ENCODE results near the gene FBXO5. TPM values are rescaled to one million over a fixed set of nuclear protein-coding genes. Genes with fewer than 3 reads are reported as not detected.
"Not testable (repeated sequence)": the region's sequence is repeated elsewhere in the genome, so short reads cannot be mapped to it uniquely, and the experiment has no call there.

FBXO5 gene
- polyA plus RNA-seq, 2 donors: 1.2 to 4.8 TPM

- Histone ChIP-seq H3K27ac (ENCODE audit: low read depth in 2 of 2, low read length in 1 of 2) (no peak overlapping the region), H3K4me1 (ENCODE audit: control insufficient read depth in 2 of 2, insufficient read depth in 2 of 2, low read length in 1 of 2) (no peaks in the 10 kb centered on the region), H3K27me3 (ENCODE audit: control insufficient read depth in 1 of 2, insufficient read depth in 2 of 2, low read length in 2 of 2) (no peaks in the 10 kb centered on the region), H3K36me3 (ENCODE audit: control insufficient read depth in 2 of 2, insufficient read depth in 2 of 2, low read length in 1 of 2) (no peaks in the 10 kb centered on the region), H3K4me3 (ENCODE audit: low read depth in 1 of 2, low read length in 2 of 2) (no peak overlapping the region), H3K9me3 (ENCODE audit: control insufficient read depth in 2 of 2, insufficient read depth in 1 of 2, low read depth in 1 of 2, low read length in 1 of 2) (no peaks in the 10 kb centered on the region)
- WGBS, 2 donors: 80 to 84% methylated on average over 3 of the region's 3 CpGs
Measured at GRCh38 chr6:153016846-153017245, 34.0 kb upstream of the FBXO5 start.

- no peaks in the 10 kb centered on the region for H3K27me3 ChIP-seq (ENCODE audit: control insufficient read depth in 1 of 2, insufficient read depth in 2 of 2, low read length in 2 of 2)
- no peak overlapping the region for H3K4me3 ChIP-seq (ENCODE audit: low read depth in 1 of 2, low read length in 2 of 2)
- no peak overlapping the region for H3K27ac ChIP-seq (ENCODE audit: low read depth in 2 of 2, low read length in 1 of 2)
- H3K36me3 ChIP-seq (ENCODE audit: control insufficient read depth in 2 of 2, insufficient read depth in 2 of 2, low read length in 1 of 2): no peaks in the 10 kb centered on the region
- 70 to 76% methylated on average over 4 of the region's 4 CpGs for WGBS, 2 donors
- no peaks in the 10 kb centered on the region for H3K9me3 ChIP-seq (ENCODE audit: control insufficient read depth in 2 of 2, insufficient read depth in 1 of 2, low read depth in 1 of 2, low read length in 1 of 2)
- H3K4me1 ChIP-seq (ENCODE audit: control insufficient read depth in 2 of 2, insufficient read depth in 2 of 2, low read length in 1 of 2): no peaks in the 10 kb centered on the region
Measured at GRCh38 chr6:153015094-153015640, 32.3 kb upstream of the FBXO5 start.

- H3K9me3 ChIP-seq (ENCODE audit: control insufficient read depth in 2 of 2, insufficient read depth in 1 of 2, low read depth in 1 of 2, low read length in 1 of 2): no peaks in the 10 kb centered on the region
- H3K4me3 ChIP-seq (ENCODE audit: low read depth in 1 of 2, low read length in 2 of 2): no peak overlapping the region
- no peaks in the 10 kb centered on the region for H3K4me1 ChIP-seq (ENCODE audit: control insufficient read depth in 2 of 2, insufficient read depth in 2 of 2, low read length in 1 of 2)
- H3K27me3 ChIP-seq (ENCODE audit: control insufficient read depth in 1 of 2, insufficient read depth in 2 of 2, low read length in 2 of 2): no peaks in the 10 kb centered on the region
- H3K27ac ChIP-seq (ENCODE audit: low read depth in 2 of 2, low read length in 1 of 2): no peak overlapping the region
- WGBS, 2 donors: 54 to 62% methylated on average over 2 of the region's 2 CpGs
- no peaks in the 10 kb centered on the region for H3K36me3 ChIP-seq (ENCODE audit: control insufficient read depth in 2 of 2, insufficient read depth in 2 of 2, low read length in 1 of 2)
Measured at GRCh38 chr6:153013438-153013837, 30.6 kb upstream of the FBXO5 start.

- H3K4me3 ChIP-seq (ENCODE audit: low read depth in 1 of 2, low read length in 2 of 2): no peak overlapping the region
- H3K27me3 ChIP-seq (ENCODE audit: control insufficient read depth in 1 of 2, insufficient read depth in 2 of 2, low read length in 2 of 2): no peaks in the 10 kb centered on the region
- H3K27ac ChIP-seq (ENCODE audit: low read depth in 2 of 2, low read length in 1 of 2): no peak overlapping the region
- 89 to 92% methylated on average over 6 of the region's 6 CpGs for WGBS, 2 donors
- no peaks in the 10 kb centered on the region for H3K4me1 ChIP-seq (ENCODE audit: control insufficient read depth in 2 of 2, insufficient read depth in 2 of 2, low read length in 1 of 2)
- no peaks in the 10 kb centered on the region for H3K9me3 ChIP-seq (ENCODE audit: control insufficient read depth in 2 of 2, insufficient read depth in 1 of 2, low read depth in 1 of 2, low read length in 1 of 2)
- H3K36me3 ChIP-seq (ENCODE audit: control insufficient read depth in 2 of 2, insufficient read depth in 2 of 2, low read length in 1 of 2): no peaks in the 10 kb centered on the region
Measured at GRCh38 chr6:153012856-153013255, 30.0 kb upstream of the FBXO5 start.

GRCh38 chr6:153003366-153003690, 20.5 kb upstream of the FBXO5 start:
- Histone ChIP-seq H3K27ac (ENCODE audit: low read depth in 2 of 2, low read length in 1 of 2) (peak overlapping the region; percentile 92), H3K27me3 (ENCODE audit: control insufficient read depth in 1 of 2, insufficient read depth in 2 of 2, low read length in 2 of 2) (no peaks in the 10 kb centered on the region), H3K9me3 (ENCODE audit: control insufficient read depth in 2 of 2, insufficient read depth in 1 of 2, low read depth in 1 of 2, low read length in 1 of 2) (no peaks in the 10 kb centered on the region), H3K4me3 (ENCODE audit: low read depth in 1 of 2, low read length in 2 of 2) (peak overlapping the region; percentile 75 to 82), H3K4me1 (ENCODE audit: control insufficient read depth in 2 of 2, insufficient read depth in 2 of 2, low read length in 1 of 2) (peaks cover 0 to 2% of the 10 kb centered on the region in 2 donors), H3K36me3 (ENCODE audit: control insufficient read depth in 2 of 2, insufficient read depth in 2 of 2, low read length in 1 of 2) (no peaks in the 10 kb centered on the region)
- 3% methylated on average over 6 of the region's 6 CpGs for WGBS, 2 donors

- peak within 1 kb of the TSS; percentile 92 for H3K27ac ChIP-seq (ENCODE audit: low read depth in 2 of 2, low read length in 1 of 2)
- WGBS, 2 donors: 0% methylated on average over 52 of the region's 52 CpGs
- H3K9me3 ChIP-seq (ENCODE audit: control insufficient read depth in 2 of 2, insufficient read depth in 1 of 2, low read depth in 1 of 2, low read length in 1 of 2): no peaks in the 10 kb centered on the region
- peak within 1 kb of the TSS; percentile 75 to 82 for H3K4me3 ChIP-seq (ENCODE audit: low read depth in 1 of 2, low read length in 2 of 2)
- no peaks in the 10 kb centered on the region for H3K36me3 ChIP-seq (ENCODE audit: control insufficient read depth in 2 of 2, insufficient read depth in 2 of 2, low read length in 1 of 2)
- H3K27me3 ChIP-seq (ENCODE audit: control insufficient read depth in 1 of 2, insufficient read depth in 2 of 2, low read length in 2 of 2): no peaks in the 10 kb centered on the region
- peaks cover 0 to 2% of the 10 kb centered on the region in 2 donors for H3K4me1 ChIP-seq (ENCODE audit: control insufficient read depth in 2 of 2, insufficient read depth in 2 of 2, low read length in 1 of 2)
Measured at GRCh38 chr6:153002613-153003365, 19.9 kb upstream of the FBXO5 start, which contains the start of gene MTRF1L. Gene MTRF1L (minus strand): TSS chr6:153002709. CDS start chr6:153002685, 24 bp downstream.

DNA sequence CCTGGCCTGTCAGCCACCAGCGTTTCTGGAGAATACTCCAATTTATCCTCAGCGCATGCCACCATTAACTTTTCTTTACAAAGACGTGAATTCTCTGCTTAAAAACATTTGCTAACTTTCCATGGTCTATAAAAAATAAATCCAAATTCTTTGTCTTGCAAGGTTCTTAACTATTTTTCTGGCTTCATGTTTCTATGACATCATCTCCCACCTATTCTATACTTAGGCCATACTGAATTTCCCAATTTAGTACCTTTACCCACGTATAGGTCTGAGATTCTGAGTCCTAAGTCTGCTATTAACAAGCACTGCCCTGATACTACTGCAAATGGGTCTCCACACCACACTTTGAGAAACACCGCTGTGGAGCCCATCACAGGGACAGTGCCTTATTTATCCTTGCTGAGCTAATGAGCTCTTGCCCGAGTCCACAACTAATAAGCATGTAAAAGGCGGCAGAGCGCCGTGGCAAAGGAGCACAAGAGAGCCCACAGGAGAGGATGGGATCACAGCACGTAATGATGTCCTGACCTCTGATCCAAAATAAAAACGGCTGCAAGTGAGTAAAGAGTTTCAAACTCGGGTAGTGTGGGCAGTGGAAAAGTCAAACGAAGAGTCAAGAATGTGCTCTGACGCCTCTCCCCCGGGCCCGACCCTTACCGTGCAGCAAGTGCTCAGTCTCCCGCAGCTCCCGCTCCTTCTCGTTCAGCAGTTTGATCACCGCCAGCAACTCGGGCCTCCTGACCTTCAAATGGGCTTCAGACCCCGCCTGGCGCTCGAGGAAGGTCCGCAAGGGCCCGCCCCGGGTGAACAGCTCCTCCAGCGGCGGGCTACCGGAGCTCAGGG, 19.1 kb upstream of the FBXO5 start:
- 3 to 4% methylated on average over 23 to 25 of the region's 31 CpGs for WGBS, 2 donors
- no peaks in the 10 kb centered on the region for H3K36me3 ChIP-seq (ENCODE audit: control insufficient read depth in 2 of 2, insufficient read depth in 2 of 2, low read length in 1 of 2)
- no peaks in the 10 kb centered on the region for H3K27me3 ChIP-seq (ENCODE audit: control insufficient read depth in 1 of 2, insufficient read depth in 2 of 2, low read length in 2 of 2)
- H3K4me3 ChIP-seq (ENCODE audit: low read depth in 1 of 2, low read length in 2 of 2): peak overlapping the region; percentile 75 to 82
- H3K27ac ChIP-seq (ENCODE audit: low read depth in 2 of 2, low read length in 1 of 2): peak overlapping the region; percentile 92
- H3K4me1 ChIP-seq (ENCODE audit: control insufficient read depth in 2 of 2, insufficient read depth in 2 of 2, low read length in 1 of 2): peaks cover 0 to 2% of the 10 kb centered on the region in 2 donors
- no peaks in the 10 kb centered on the region for H3K9me3 ChIP-seq (ENCODE audit: control insufficient read depth in 2 of 2, insufficient read depth in 1 of 2, low read depth in 1 of 2, low read length in 1 of 2)

DNA sequence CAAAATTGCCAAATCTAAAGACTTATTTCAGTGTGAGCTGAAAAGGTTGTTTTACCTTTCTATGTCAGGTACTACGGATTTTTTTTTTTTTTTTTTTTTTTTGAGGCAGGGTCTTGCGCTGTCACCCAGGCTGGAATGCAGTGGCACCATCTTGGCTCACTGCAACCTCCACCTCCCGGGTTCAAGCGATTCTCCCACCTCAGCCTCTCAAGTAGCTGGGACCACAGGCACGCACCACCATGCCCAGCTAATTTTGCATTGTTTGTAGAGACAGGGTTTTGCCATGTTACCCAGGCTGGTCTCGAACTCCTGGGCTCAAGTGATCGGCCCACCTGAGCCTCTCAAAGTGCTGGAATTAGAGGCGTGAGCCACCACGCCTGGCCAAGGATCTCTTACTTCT, 17.9 kb upstream of the FBXO5 start:
- H3K9me3 ChIP-seq (ENCODE audit: control insufficient read depth in 2 of 2, insufficient read depth in 1 of 2, low read depth in 1 of 2, low read length in 1 of 2); H3K4me3 ChIP-seq (ENCODE audit: low read depth in 1 of 2, low read length in 2 of 2); H3K27ac ChIP-seq (ENCODE audit: low read depth in 2 of 2, low read length in 1 of 2); H3K4me1 ChIP-seq (ENCODE audit: control insufficient read depth in 2 of 2, insufficient read depth in 2 of 2, low read length in 1 of 2); H3K36me3 ChIP-seq (ENCODE audit: control insufficient read depth in 2 of 2, insufficient read depth in 2 of 2, low read length in 1 of 2); H3K27me3 ChIP-seq (ENCODE audit: control insufficient read depth in 1 of 2, insufficient read depth in 2 of 2, low read length in 2 of 2): not testable (repeated sequence)
- WGBS, 2 donors: 95% methylated on average over 8 to 9 of the region's 9 CpGs

DNA sequence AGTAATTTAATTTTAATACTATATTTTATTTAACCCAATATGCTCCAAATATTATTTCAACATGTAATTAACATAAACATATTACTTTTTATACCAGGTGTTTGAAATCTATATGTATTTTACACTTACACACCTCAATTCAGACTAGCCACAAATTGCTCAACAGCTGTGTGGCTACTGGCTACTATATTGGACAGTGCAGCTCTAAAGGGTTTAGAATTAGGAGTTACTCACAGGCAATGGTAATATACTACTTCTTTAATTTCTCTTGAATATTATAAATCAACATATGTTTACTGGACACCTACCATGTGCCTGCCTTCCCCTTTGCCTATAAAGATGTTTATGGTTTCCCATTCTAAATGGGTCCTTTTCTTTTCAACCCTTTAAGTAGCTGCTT, 17.4 kb upstream of the FBXO5 start:
- peaks cover 0 to 2% of the 10 kb centered on the region in 2 donors for H3K4me1 ChIP-seq (ENCODE audit: control insufficient read depth in 2 of 2, insufficient read depth in 2 of 2, low read length in 1 of 2)
- H3K9me3 ChIP-seq (ENCODE audit: control insufficient read depth in 2 of 2, insufficient read depth in 1 of 2, low read depth in 1 of 2, low read length in 1 of 2): no peaks in the 10 kb centered on the region
- H3K4me3 ChIP-seq (ENCODE audit: low read depth in 1 of 2, low read length in 2 of 2): no peak overlapping the region
- no peak overlapping the region for H3K27ac ChIP-seq (ENCODE audit: low read depth in 2 of 2, low read length in 1 of 2)
- no peaks in the 10 kb centered on the region for H3K36me3 ChIP-seq (ENCODE audit: control insufficient read depth in 2 of 2, insufficient read depth in 2 of 2, low read length in 1 of 2)
- no peaks in the 10 kb centered on the region for H3K27me3 ChIP-seq (ENCODE audit: control insufficient read depth in 1 of 2, insufficient read depth in 2 of 2, low read length in 2 of 2)
